OCI-LY7 (cell line): ENCODE results near the gene TBC1D5.

Source experiments
- EZH2phosphoT487 ChIP-seq: fragments of 200-600 bp; sonication (generic); IDR thresholded peaks from 2 replicates; pipeline ENCODE4 v1.6.1; 2018; ENCODE audit warnings: low read depth, borderline replicate concordance, mild to moderate bottlenecking, mixed run types, antibody characterized with exemption, low read length, moderate library complexity, mixed read lengths
- TF ChIP-seq, protein P1 (sequence below): fragments of 200-600 bp; sonication (generic); conservative IDR thresholded peaks from 2 replicates; pipeline ENCODE4 v1.5.1; 2014; ENCODE audit warnings: mild to moderate bottlenecking, antibody characterized with exemption, low read length, moderate library complexity, mixed read lengths

DNA sequence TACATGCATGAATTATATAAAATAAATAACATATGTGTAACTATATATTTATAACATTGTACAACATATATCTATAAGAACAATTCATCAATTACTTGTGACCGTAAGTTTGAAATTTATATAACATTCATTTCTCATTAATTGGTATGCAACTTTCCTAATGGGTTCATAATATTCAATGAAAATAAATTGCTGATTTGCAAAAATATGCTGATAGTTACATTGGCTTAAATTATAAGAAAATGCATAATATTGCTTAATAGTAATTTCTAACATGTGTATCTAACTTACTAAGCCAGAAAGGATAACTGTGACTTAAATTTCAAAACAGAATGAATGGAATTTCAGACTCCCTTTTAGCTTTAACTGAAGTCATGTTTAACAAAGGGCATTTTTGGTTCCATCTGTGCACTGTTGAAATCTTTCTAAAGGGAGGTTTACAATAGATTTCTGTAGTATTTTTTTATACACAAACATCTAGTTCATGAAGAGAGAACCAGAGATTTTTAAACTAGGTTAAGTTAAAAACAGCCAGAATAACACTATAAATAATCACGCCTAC is 310.9 kb downstream of the TBC1D5 start:
- TF ChIP-seq, protein P1, sequence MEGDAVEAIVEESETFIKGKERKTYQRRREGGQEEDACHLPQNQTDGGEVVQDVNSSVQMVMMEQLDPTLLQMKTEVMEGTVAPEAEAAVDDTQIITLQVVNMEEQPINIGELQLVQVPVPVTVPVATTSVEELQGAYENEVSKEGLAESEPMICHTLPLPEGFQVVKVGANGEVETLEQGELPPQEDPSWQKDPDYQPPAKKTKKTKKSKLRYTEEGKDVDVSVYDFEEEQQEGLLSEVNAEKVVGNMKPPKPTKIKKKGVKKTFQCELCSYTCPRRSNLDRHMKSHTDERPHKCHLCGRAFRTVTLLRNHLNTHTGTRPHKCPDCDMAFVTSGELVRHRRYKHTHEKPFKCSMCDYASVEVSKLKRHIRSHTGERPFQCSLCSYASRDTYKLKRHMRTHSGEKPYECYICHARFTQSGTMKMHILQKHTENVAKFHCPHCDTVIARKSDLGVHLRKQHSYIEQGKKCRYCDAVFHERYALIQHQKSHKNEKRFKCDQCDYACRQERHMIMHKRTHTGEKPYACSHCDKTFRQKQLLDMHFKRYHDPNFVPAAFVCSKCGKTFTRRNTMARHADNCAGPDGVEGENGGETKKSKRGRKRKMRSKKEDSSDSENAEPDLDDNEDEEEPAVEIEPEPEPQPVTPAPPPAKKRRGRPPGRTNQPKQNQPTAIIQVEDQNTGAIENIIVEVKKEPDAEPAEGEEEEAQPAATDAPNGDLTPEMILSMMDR, result no peak
- TF ChIP-seq EZH2phosphoT487, result no peak
